GM12891 (cell line): Measurements from ENCODE around the gene SP140.
"Not testable (repeated sequence)": the region's sequence is repeated elsewhere in the genome, so short reads cannot be mapped to it uniquely, and the experiment has no call there.

Source experiments
- POLR2A ChIP-seq: IDR thresholded peaks from 2 replicates; pipeline ENCODE4 v1.6.1; 2011; ENCODE audit warnings: low read depth, low read length, control low read depth
- POLR2AphosphoS5 ChIP-seq: IDR thresholded peaks from 2 replicates; pipeline ENCODE4 v1.6.1; 2011; ENCODE audit warnings: low read depth, low read length, control low read depth
- SPI1 ChIP-seq: IDR thresholded peaks from 2 replicates; pipeline ENCODE4 v1.6.1; 2011; ENCODE audit warnings: low read depth, low read length, control low read depth
- TAF1 ChIP-seq: IDR thresholded peaks from 2 replicates; pipeline ENCODE4 v1.6.1; 2011; ENCODE audit warnings: low read depth, low read length, control low read depth

- TF ChIP-seq POLR2A, POLR2AphosphoS5, SPI1, TAF1: not testable (repeated sequence)
These were observed 116.5 kb downstream of the SP140 start for GRCh38 chr2:230341936-230342528.
